AG09309 (cell line): ENCODE measurements around the gene TMEM107.

ENCODE experiments used
- DNase-seq: peaks from one replicate; pipeline ENCODE4 v3.0.0-alpha.2; 2010; ENCODE audit warnings: low read depth
- H3K4me3 ChIP-seq: 2 replicates; pipeline ENCODE4 v1.5.1; 2011; ENCODE audit warnings: mild to moderate bottlenecking, low read depth, low read length, moderate library complexity; ENCODE audit not compliant: control insufficient read depth
- CTCF ChIP-seq: IDR thresholded peaks from 2 replicates; pipeline ENCODE4 v1.5.1; 2011; ENCODE audit warnings: mild to moderate bottlenecking, low read depth, low read length, inconsistent platforms; ENCODE audit not compliant: insufficient read depth, control insufficient read depth; ENCODE audit errors: missing control alignments

TMEM107 gene

GRCh38 chr17:8206536-8206935 is 30.4 kb upstream of the TMEM107 start:
- DNase-seq: no peak
- no peak for TF ChIP-seq CTCF
- no peak overlapping the region for H3K4me3 ChIP-seq

GRCh38 chr17:8204761-8205555 is 28.8 kb upstream of the TMEM107 start:
- no peak for DNase-seq
- no peak for TF ChIP-seq CTCF
- no peak overlapping the region for H3K4me3 ChIP-seq

- DNase-seq: no peak
- no peak for TF ChIP-seq CTCF
- peak overlapping the region; percentile 19 for H3K4me3 ChIP-seq
Measured at GRCh38 chr17:8192070-8192815, 16.1 kb upstream of the TMEM107 start.

GRCh38 chr17:8190506-8190905 is 14.3 kb upstream of the TMEM107 start:
- peak overlapping the region; percentile 22; the same call in 1 of the 2 replicates for H3K4me3 ChIP-seq
- no peak for TF ChIP-seq CTCF
- no peak for DNase-seq

- peak within 1 kb of the TSS; percentile 96 for H3K4me3 ChIP-seq
- TF ChIP-seq CTCF: no peak
- peak; percentile 97 for DNase-seq
Measured at GRCh38 chr17:8189711-8190477, 13.7 kb upstream of the TMEM107 start, which contains the start of gene BORCS6. Gene BORCS6 (minus strand): TSS chr17:8190180. CDS start chr17:8190140, 40 bp downstream.

- TF ChIP-seq CTCF: no peak
Measured at GRCh38 chr17:8189041-8189710, 13.0 kb upstream of the TMEM107 start.

More at GRCh38 chr17:8189041-8189710, 13.0 kb upstream of the TMEM107 start:
- H3K4me3 ChIP-seq: peak overlapping the region; percentile 96
- no peak for DNase-seq
